ENCODE data around the gene SLC46A1. TPM values are rescaled to one million over a fixed set of nuclear protein-coding genes. Genes with fewer than 3 reads are reported as not detected.

Gene SLC46A1
- total and polyA plus RNA-seq, 9 of the 15 experiments (the other 6 are each of a cell fraction or from before 2014, with no cell fraction given), result 0.24 to 5.5 (median 3.1) TPM

DNA sequence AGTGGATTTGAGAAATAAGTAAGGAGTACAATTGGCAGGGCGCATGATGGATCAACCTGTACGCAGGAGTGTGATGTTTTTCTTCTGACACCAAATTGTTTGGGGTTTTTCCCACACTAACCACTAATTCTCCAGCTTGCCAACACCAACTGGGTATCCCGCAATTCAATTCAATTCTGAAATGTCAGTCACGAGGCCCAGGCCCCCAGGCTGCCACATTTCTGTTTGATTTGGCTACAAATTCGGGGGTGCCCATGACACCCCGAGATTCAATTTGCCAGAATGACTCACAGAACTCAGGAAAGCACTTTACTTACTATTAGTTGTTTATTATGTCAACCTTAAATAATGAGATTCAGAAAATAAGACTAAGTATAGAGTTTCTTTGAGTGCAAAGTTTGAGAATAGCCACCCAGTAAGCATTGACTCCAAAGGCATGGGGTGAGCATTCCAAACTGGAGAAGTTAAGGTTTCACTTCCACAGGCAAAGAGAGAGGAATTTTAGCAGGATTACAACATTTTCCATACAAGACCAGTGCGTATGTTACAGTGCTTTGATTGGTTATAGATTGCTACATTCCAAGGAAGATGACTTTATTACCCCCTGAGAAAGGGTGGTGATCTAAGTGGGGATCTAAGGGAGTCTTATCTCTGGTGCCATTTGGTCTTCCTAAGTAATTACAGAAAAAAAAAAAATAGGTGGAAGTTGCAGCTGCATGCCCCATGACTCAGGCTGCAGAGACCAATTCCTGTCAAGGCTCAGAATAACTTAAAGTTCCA lies 11.5 kb downstream of the SLC46A1 start:
- Histone ChIP-seq H3K79me2 (ENCODE audit: control insufficient read depth, insufficient read depth, low read length) (no peaks in the 10 kb centered on the region), H3K9ac (ENCODE audit: insufficient read depth in 1 of 2, low read depth in 2 of 2, low read length in 2 of 2) (no peak overlapping the region), H3K27me3 (ENCODE audit: control insufficient read depth in 2 of 2, insufficient read depth in 2 of 2, low read length in 2 of 2) (no peaks in the 10 kb centered on the region), H2AFZ (ENCODE audit: low read depth, low read length) (no peak overlapping the region), H3K4me2 (ENCODE audit: insufficient read depth, low read length) (no peak overlapping the region), H3K9me1 (ENCODE audit: control insufficient read depth, insufficient read depth, low read length) (no peaks in the 10 kb centered on the region), H3K4me1 (replicated peaks in 1 of 2; ENCODE audit: control insufficient read depth in 2 of 2, insufficient read depth in 2 of 2, low read length in 2 of 2) (peaks cover 9 to 13% of the 10 kb centered on the region in 2 experiments; a peak in 4 of 5 replicates), H4K20me1 (replicated peaks; ENCODE audit: control insufficient read depth, insufficient read depth, low read length) (0 out of 2 replicates have a peak, but pooled peaks cover 8% of the 10 kb centered on the region), H3K36me3 (ENCODE audit: control insufficient read depth, insufficient read depth, low read length) (no peaks in the 10 kb centered on the region), H3K4me3 (no peak overlapping the region), H3K9me3 (replicated peaks; ENCODE audit: control insufficient read depth, insufficient read depth, low read depth, low read length) (no peaks in the 10 kb centered on the region), H3K27ac (ENCODE audit: extremely low read depth, low read depth, low read length) (no peak overlapping the region)
- no peak for ATAC-seq
- CTCF ChIA-PET (ENCODE audit: low intra/inter-chr PET ratio), result no interaction called here
- no peak for FAIRE-seq
- in situ Hi-C loops (cut with MboI) (no loop called here), intact Hi-C loops (cut with micrococcal nuclease) (no loop called here)
- POLR2A ChIA-PET, result interaction anchor here (0.6 to 1.9 kb wide), 8 partner anchors 9 to 725 kb away, joined by 3 to 8 read pairs (median 4); no protein-coding TSS in a partner anchor
- WGBS (ENCODE audit: insufficient coverage, low coverage, missing lambda C conversion rate), result 14% methylated on average over 7 of the region's 7 CpGs
- peak in 1 of 4 experiments; percentile 17 for DNase-seq (ENCODE audit: extremely low read depth in 1 of 4, low spot score in 3 of 4)
- no TSS peak for BruUV-seq (replicated peaks)
- TF ChIP-seq FOXA3 (CRISPR knock-in tag; conservative IDR thresholded peaks at IDR 0.05 in 1 of 2, IDR thresholded peaks at IDR 0.05 in 1 of 2) (0 out of 4 replicates have a peak, but pooled peaks of 1 of the 2 experiments have one; percentile 11), ARID1B (IDR thresholded peaks at IDR 0.05) (peak; percentile 55; the same call in 1 of the 2 replicates), FOSL1 (tag; conservative IDR thresholded peaks at IDR 0.05) (peak; percentile 61), HDAC6 (IDR thresholded peaks at IDR 0.05; ENCODE audit: low read depth, low read length) (no peak), ZNF384 (IDR thresholded peaks at IDR 0.05; ENCODE audit: low read depth, low read length) (peak; percentile 81), MTA2 (IDR thresholded peaks at IDR 0.05; ENCODE audit: low read depth) (0 out of 2 replicates have a peak, but pooled peaks have one; percentile 32), TEAD4 (IDR thresholded peaks at IDR 0.05; ENCODE audit: low read length) (peak; percentile 63), TEAD4 (CRISPR knock-in tag; IDR thresholded peaks at IDR 0.05; ENCODE audit: borderline replicate concordance) (no peak), CBFA2T2 (conservative IDR thresholded peaks at IDR 0.05) (peak; percentile 54; the same call in 1 of the 2 replicates), TAL1 (IDR thresholded peaks at IDR 0.05) (peak; percentile 41; the same call in 1 of the 2 replicates), ELF4 (CRISPR knock-in tag; IDR thresholded peaks at IDR 0.05) (0 out of 2 replicates have a peak, but pooled peaks have one; percentile 20), TEAD2 (tag; IDR thresholded peaks at IDR 0.05) (0 out of 2 replicates have a peak, but pooled peaks have one; percentile 30)
- TF ChIP-seq, protein P1, sequence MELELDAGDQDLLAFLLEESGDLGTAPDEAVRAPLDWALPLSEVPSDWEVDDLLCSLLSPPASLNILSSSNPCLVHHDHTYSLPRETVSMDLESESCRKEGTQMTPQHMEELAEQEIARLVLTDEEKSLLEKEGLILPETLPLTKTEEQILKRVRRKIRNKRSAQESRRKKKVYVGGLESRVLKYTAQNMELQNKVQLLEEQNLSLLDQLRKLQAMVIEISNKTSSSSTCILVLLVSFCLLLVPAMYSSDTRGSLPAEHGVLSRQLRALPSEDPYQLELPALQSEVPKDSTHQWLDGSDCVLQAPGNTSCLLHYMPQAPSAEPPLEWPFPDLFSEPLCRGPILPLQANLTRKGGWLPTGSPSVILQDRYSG (tag; conservative IDR thresholded peaks at IDR 0.05; ENCODE audit: low read depth), result no peak
- TF ChIP-seq, protein P2, sequence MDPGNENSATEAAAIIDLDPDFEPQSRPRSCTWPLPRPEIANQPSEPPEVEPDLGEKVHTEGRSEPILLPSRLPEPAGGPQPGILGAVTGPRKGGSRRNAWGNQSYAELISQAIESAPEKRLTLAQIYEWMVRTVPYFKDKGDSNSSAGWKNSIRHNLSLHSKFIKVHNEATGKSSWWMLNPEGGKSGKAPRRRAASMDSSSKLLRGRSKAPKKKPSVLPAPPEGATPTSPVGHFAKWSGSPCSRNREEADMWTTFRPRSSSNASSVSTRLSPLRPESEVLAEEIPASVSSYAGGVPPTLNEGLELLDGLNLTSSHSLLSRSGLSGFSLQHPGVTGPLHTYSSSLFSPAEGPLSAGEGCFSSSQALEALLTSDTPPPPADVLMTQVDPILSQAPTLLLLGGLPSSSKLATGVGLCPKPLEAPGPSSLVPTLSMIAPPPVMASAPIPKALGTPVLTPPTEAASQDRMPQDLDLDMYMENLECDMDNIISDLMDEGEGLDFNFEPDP (CRISPR knock-in tag; IDR thresholded peaks at IDR 0.05), result no peak
- TF ChIP-seq, protein P3, sequence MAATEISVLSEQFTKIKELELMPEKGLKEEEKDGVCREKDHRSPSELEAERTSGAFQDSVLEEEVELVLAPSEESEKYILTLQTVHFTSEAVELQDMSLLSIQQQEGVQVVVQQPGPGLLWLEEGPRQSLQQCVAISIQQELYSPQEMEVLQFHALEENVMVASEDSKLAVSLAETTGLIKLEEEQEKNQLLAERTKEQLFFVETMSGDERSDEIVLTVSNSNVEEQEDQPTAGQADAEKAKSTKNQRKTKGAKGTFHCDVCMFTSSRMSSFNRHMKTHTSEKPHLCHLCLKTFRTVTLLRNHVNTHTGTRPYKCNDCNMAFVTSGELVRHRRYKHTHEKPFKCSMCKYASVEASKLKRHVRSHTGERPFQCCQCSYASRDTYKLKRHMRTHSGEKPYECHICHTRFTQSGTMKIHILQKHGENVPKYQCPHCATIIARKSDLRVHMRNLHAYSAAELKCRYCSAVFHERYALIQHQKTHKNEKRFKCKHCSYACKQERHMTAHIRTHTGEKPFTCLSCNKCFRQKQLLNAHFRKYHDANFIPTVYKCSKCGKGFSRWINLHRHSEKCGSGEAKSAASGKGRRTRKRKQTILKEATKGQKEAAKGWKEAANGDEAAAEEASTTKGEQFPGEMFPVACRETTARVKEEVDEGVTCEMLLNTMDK (IDR thresholded peaks at IDR 0.05; ENCODE audit: borderline replicate concordance, insufficient read depth, low read depth, low read length, poor library complexity, severe bottlenecking), result no peak
- TF ChIP-seq, protein P4, sequence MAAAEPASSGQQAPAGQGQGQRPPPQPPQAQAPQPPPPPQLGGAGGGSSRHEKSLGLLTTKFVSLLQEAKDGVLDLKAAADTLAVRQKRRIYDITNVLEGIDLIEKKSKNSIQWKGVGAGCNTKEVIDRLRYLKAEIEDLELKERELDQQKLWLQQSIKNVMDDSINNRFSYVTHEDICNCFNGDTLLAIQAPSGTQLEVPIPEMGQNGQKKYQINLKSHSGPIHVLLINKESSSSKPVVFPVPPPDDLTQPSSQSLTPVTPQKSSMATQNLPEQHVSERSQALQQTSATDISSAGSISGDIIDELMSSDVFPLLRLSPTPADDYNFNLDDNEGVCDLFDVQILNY (CRISPR knock-in tag; IDR thresholded peaks at IDR 0.05), result no peak

Data from K562 (cell line).